T-cell (primary cell): Measurements from ENCODE around the gene GABARAP. TPM values are rescaled to one million over a fixed set of nuclear protein-coding genes. Genes with fewer than 3 reads are reported as not detected.
A peak's percentile ranks its signal among the peaks of the same experiment; 100 is the strongest.

Experiments
- ATAC-seq, 4 experiments: fragments of 200-7000 bp in 3 of 4; fragments of 150-1000 bp in 1 of 4; cut with Tn5 transposase; replicated peaks in 1 of 4; 1 replicate in 3 of 4; 2 replicates in 1 of 4; pipeline ENCODE4 v1.10.0; 2021; ENCODE audit warnings: moderate library complexity in 3 of 4, mild to moderate bottlenecking in 2 of 4, moderate number of reproducible peaks in 1 of 4
- CTCF ChIA-PET, 2 donors: fragments of 300-600 bp; sonication (Branson Sonifier 250); formaldehyde crosslinking; loops; one replicate each; lab custom pipeline; 2022; ENCODE audit warnings: antibody characterized with exemption in 2 of 2; lab: Charles Lee
- POLR2A ChIA-PET, 2 donors: fragments of 300-600 bp; sonication (Branson Sonifier 250); formaldehyde crosslinking; loops; one replicate each; lab custom pipeline; 2022; ENCODE audit warnings: antibody characterized with exemption in 2 of 2; lab: Charles Lee
- DNase-seq, 35 experiments: peaks; one replicate each; pipeline versions ENCODE4 v3.0.0 to v3.0.0-alpha.2; 2013 to 2023
- H3K27ac ChIP-seq: one replicate; pipeline ENCODE4 v1.5.1; 2013; ENCODE audit warnings: low read length
- H3K27me3 ChIP-seq, 2 experiments: replicated peaks in 1 of 2; 1 replicate in 1 of 2; 2 replicates in 1 of 2; pipeline versions ENCODE4 v1.6.1 to v1.7.0; 2013; ENCODE audit warnings: low read length in 1 of 2, mixed read lengths in 1 of 2; ENCODE audit not compliant: control insufficient read depth in 2 of 2, insufficient read depth in 2 of 2; ENCODE audit errors: extremely low read depth in 1 of 2
- H3K36me3 ChIP-seq, 2 donors: 1 replicate in 1 of 2; 2 replicates in 1 of 2; pipeline versions ENCODE4 v1.6.1 to v1.7.0; 2013; ENCODE audit warnings: low read length in 1 of 2; ENCODE audit not compliant: control insufficient read depth in 2 of 2, insufficient read depth in 1 of 2; ENCODE audit errors: extremely low read depth in 1 of 2
- H3K4me1 ChIP-seq, 2 experiments: 1 replicate in 1 of 2; 2 replicates in 1 of 2; pipeline versions ENCODE4 v1.6.1 to v1.7.0; 2013; ENCODE audit warnings: low read length in 2 of 2, mixed read lengths in 1 of 2; ENCODE audit not compliant: insufficient read depth in 2 of 2, control insufficient read depth in 1 of 2; ENCODE audit errors: extremely low read depth in 1 of 2
- H3K4me3 ChIP-seq, 2 donors: 1 replicate in 1 of 2; 2 replicates in 1 of 2; pipeline versions ENCODE4 v1.5.1 to v1.7.0; 2013; ENCODE audit warnings: mild to moderate bottlenecking in 2 of 2, low read length in 1 of 2, moderate library complexity in 1 of 2; ENCODE audit not compliant: control insufficient read depth in 1 of 2; ENCODE audit errors: extremely low read depth in 1 of 2
- H3K9me3 ChIP-seq: 2 replicates; pipeline ENCODE4 v1.7.0; 2013
- H3K27ac Mint-ChIP-seq, 2 donors: one replicate each; pipeline ENCODE4 v1.8.0; 2020 to 2021; ENCODE audit warnings: mild to moderate bottlenecking in 2 of 2, mixed read lengths in 2 of 2
- H3K27me3 Mint-ChIP-seq, 2 donors: one replicate each; pipeline ENCODE4 v1.8.0; 2021 to 2022; ENCODE audit warnings: mixed read lengths in 2 of 2
- H3K36me3 Mint-ChIP-seq: one replicate; pipeline ENCODE4 v1.8.0; 2021; ENCODE audit warnings: mixed read lengths
- H3K4me1 Mint-ChIP-seq, 3 donors: one replicate each; pipeline ENCODE4 v1.8.0; 2020 to 2022; ENCODE audit warnings: mixed read lengths in 3 of 3, mild to moderate bottlenecking in 1 of 3
- H3K4me3 Mint-ChIP-seq, 3 donors: one replicate each; pipeline ENCODE4 v1.8.0; 2020 to 2022; ENCODE audit warnings: mild to moderate bottlenecking in 3 of 3, mixed read lengths in 3 of 3, moderate library complexity in 3 of 3
- H3K9me3 Mint-ChIP-seq, 3 donors: one replicate each; pipeline ENCODE4 v1.8.0; 2020 to 2022; ENCODE audit warnings: mixed read lengths in 3 of 3
- WGBS: methylation state at CpG from one replicate; pipeline ENCODE4 v1.1.5; 2013; ENCODE audit warnings: missing lambda C conversion rate; ENCODE audit not compliant: insufficient coverage; 5-methylcytosine and 5-hydroxymethylcytosine counted together
- total RNA-seq, 35 experiments: library from RNA in 6 of 35; stranded (reverse) in 6 of 35; fragments of 120-200 nt in 1 of 35; gene quantifications; one replicate each; pipeline versions ENCODE4 v1.2.1 to v1.2.4 and lab custom pipeline; 2013 to 2026

The GABARAP gene
- total RNA-seq, 5 donors from 2014 or later (not counting 1 experiment from before 2014, with no cell fraction given): 197 to 278 (median 276) TPM

GRCh38 chr17:7280519-7281073 is 38.3 kb upstream of the GABARAP start:
- Histone ChIP-seq H3K27ac (no peak overlapping the region), H3K9me3 (no peaks in the 10 kb centered on the region), H3K36me3 (no peaks in the 10 kb centered on the region), H3K27me3 (peaks cover 0 to 51% of the 10 kb centered on the region in 2 experiments), H3K4me1 (peaks cover 6 to 26% of the 10 kb centered on the region in 2 experiments), H3K4me3 (peak overlapping the region; percentile 42 to 67)
- Mint-ChIP-seq H3K9me3 (no peaks in the 10 kb centered on the region), H3K4me1 (peaks cover 16 to 34% (median 26%) of the 10 kb centered on the region in 3 donors), H3K36me3 (no peaks in the 10 kb centered on the region), H3K27ac (no peak overlapping the region), H3K4me3 (peak overlapping the region; percentile 70 to 77 (median 75)), H3K27me3 (peaks cover 12 to 37% of the 10 kb centered on the region in 2 donors)
- ChIA-PET POLR2A (interaction anchor here in 1 of 2 donors (0.6 kb wide), 1 partner anchor 25 kb away, joined by 4 read pairs; no protein-coding TSS in a partner anchor), CTCF (interaction anchor here (0.6 to 1.3 kb wide), 4 partner anchors 16 to 168 kb away, joined by 3 to 8 read pairs (median 3); partner anchors contain the start of gene ACAP1 (in 1 of the 2))
- 1% methylated on average over 27 of the region's 29 CpGs for WGBS
- DNase-seq (peak; percentile 68 to 88 (median 82)), ATAC-seq (peak; percentile 85 to 90 (median 86))

- ATAC-seq (no peak), DNase-seq (no peak)
- H3K36me3 ChIP-seq: no peaks in the 10 kb centered on the region
- CTCF ChIA-PET: interaction anchor here (0.6 to 1.3 kb wide), 3 partner anchors 17 to 305 kb away, joined by 3 to 4 read pairs (median 4); no protein-coding TSS in a partner anchor
- WGBS: 43% methylated on average over 1 of the region's 8 CpGs
- peaks cover 16 to 34% (median 26%) of the 10 kb centered on the region in 3 donors for H3K4me1 Mint-ChIP-seq
- no peaks in the 10 kb centered on the region for H3K9me3 ChIP-seq
- no peaks in the 10 kb centered on the region for H3K36me3 Mint-ChIP-seq
- no peak overlapping the region for H3K27ac Mint-ChIP-seq
- H3K27me3 ChIP-seq: peaks cover 0 to 39% of the 10 kb centered on the region in 2 experiments
- H3K27ac ChIP-seq: no peak overlapping the region
- H3K27me3 Mint-ChIP-seq: peaks cover 12 to 30% of the 10 kb centered on the region in 2 donors
- POLR2A ChIA-PET: no interaction called here
- no peak overlapping the region for H3K4me3 ChIP-seq
- H3K4me3 Mint-ChIP-seq: no peak overlapping the region
- H3K9me3 Mint-ChIP-seq: no peaks in the 10 kb centered on the region
- H3K4me1 ChIP-seq: peaks cover 6 to 26% of the 10 kb centered on the region in 2 experiments
These were observed 37.2 kb upstream of the GABARAP start for GRCh38 chr17:7279448-7279847.

GRCh38 chr17:7266784-7267183 is 24.5 kb upstream of the GABARAP start:
- Histone ChIP-seq H3K4me3 (no peak overlapping the region), H3K27me3 (peaks cover 0 to 55% of the 10 kb centered on the region in 2 experiments), H3K9me3 (no peaks in the 10 kb centered on the region), H3K4me1 (peaks cover 3 to 20% of the 10 kb centered on the region in 2 experiments), H3K27ac (no peak overlapping the region), H3K36me3 (no peaks in the 10 kb centered on the region)
- no peaks in the 10 kb centered on the region for H3K9me3 Mint-ChIP-seq
- no peak overlapping the region for H3K4me3 Mint-ChIP-seq
- H3K4me1 Mint-ChIP-seq: peaks cover 19 to 21% (median 20%) of the 10 kb centered on the region in 3 donors
- ATAC-seq (no peak), DNase-seq (no peak)
- H3K27ac Mint-ChIP-seq: no peak overlapping the region
- CTCF ChIA-PET: no interaction called here
- no CpG with 5 or more reads among the region's 1 CpG for WGBS
- POLR2A ChIA-PET: interaction anchor here in 1 of 2 donors (0.7 kb wide), 1 partner anchor 65 kb away, joined by 3 read pairs; no protein-coding TSS in a partner anchor
- H3K36me3 Mint-ChIP-seq: no peaks in the 10 kb centered on the region
- H3K27me3 Mint-ChIP-seq: peaks cover 3 to 30% of the 10 kb centered on the region in 2 donors

- DNase-seq (no peak), ATAC-seq (peak in 1 of 4 experiments; percentile 2)
- Histone ChIP-seq H3K9me3 (no peaks in the 10 kb centered on the region), H3K4me3 (no peak overlapping the region), H3K4me1 (peaks cover 6 to 35% of the 10 kb centered on the region in 2 experiments), H3K36me3 (peaks cover 0 to 10% of the 10 kb centered on the region in 2 donors), H3K27ac (no peak overlapping the region), H3K27me3 (peaks cover 0 to 51% of the 10 kb centered on the region in 2 experiments)
- ChIA-PET POLR2A (interaction anchor here in 1 of 2 donors (0.6 kb wide), 1 partner anchor 73 kb away, joined by 3 read pairs; no protein-coding TSS in a partner anchor), CTCF (no interaction called here)
- peaks cover 22 to 23% (median 22%) of the 10 kb centered on the region in 3 donors for H3K4me1 Mint-ChIP-seq
- H3K27ac Mint-ChIP-seq: peak overlapping the region; percentile 64 to 67
- WGBS: 32% methylated on average over 4 of the region's 4 CpGs
- no peaks in the 10 kb centered on the region for H3K9me3 Mint-ChIP-seq
- H3K27me3 Mint-ChIP-seq: peaks cover 3 to 30% of the 10 kb centered on the region in 2 donors
- peak overlapping the region; percentile 25 to 76 (median 71) for H3K4me3 Mint-ChIP-seq
- no peaks in the 10 kb centered on the region for H3K36me3 Mint-ChIP-seq
These were observed 21.5 kb upstream of the GABARAP start for GRCh38 chr17:7263801-7264078.

GRCh38 chr17:7262935-7263800 is 20.9 kb upstream of the GABARAP start:
- Mint-ChIP-seq H3K4me3 (peak overlapping the region; percentile 71 to 76 (median 76)), H3K9me3 (no peaks in the 10 kb centered on the region), H3K36me3 (no peaks in the 10 kb centered on the region), H3K27me3 (peaks cover 3 to 30% of the 10 kb centered on the region in 2 donors), H3K4me1 (peaks cover 22 to 23% (median 22%) of the 10 kb centered on the region in 3 donors), H3K27ac (peak overlapping the region; percentile 60 to 79)
- H3K36me3 ChIP-seq: peaks cover 0 to 15% of the 10 kb centered on the region in 2 donors
- no peak overlapping the region for H3K27ac ChIP-seq
- peak overlapping the region; percentile 31 to 49 for H3K4me3 ChIP-seq
- ChIA-PET POLR2A (interaction anchor here in 1 of 2 donors (0.6 kb wide), 1 partner anchor 73 kb away, joined by 3 read pairs; no protein-coding TSS in a partner anchor), CTCF (no interaction called here)
- no peaks in the 10 kb centered on the region for H3K9me3 ChIP-seq
- peak in 1 of 35 experiments; percentile 30 for DNase-seq
- WGBS: 8% methylated on average over 10 of the region's 26 CpGs
- peak; percentile 7 to 44 (median 16) for ATAC-seq
- peaks cover 6 to 35% of the 10 kb centered on the region in 2 experiments for H3K4me1 ChIP-seq
- peaks cover 0 to 51% of the 10 kb centered on the region in 2 experiments for H3K27me3 ChIP-seq
